Mesothelial cell of epicardium (in vitro differentiated cells): ENCODE data around the gene SC5D. TPM values are rescaled to one million over a fixed set of nuclear protein-coding genes. Genes with fewer than 3 reads are reported as not detected.
A peak's percentile ranks its signal among the peaks of the same experiment; 100 is the strongest.

Experiments
- DNase-seq, 2 experiments: peaks; one replicate each; pipeline ENCODE4 v3.0.0; 2021; ENCODE audit warnings: low spot score in 2 of 2; ENCODE audit not compliant: unreplicated experiment in 2 of 2
- H3K27ac Mint-ChIP-seq: 2 replicates; pipeline ENCODE4 v1.8.0; 2021; ENCODE audit warnings: mixed read lengths
- H3K27me3 Mint-ChIP-seq: 2 replicates; pipeline ENCODE4 v1.8.0; 2021; ENCODE audit warnings: low read depth, mixed read lengths
- H3K36me3 Mint-ChIP-seq: 2 replicates; pipeline ENCODE4 v1.8.0; 2021; ENCODE audit warnings: mixed read lengths
- H3K4me1 Mint-ChIP-seq: 2 replicates; pipeline ENCODE4 v1.8.0; 2021; ENCODE audit warnings: mixed read lengths
- H3K4me3 Mint-ChIP-seq: 2 replicates; pipeline ENCODE4 v1.8.0; 2021; ENCODE audit warnings: mild to moderate bottlenecking, moderate library complexity, mixed read lengths
- H3K9me3 Mint-ChIP-seq: 2 replicates; pipeline ENCODE4 v1.8.0; 2021; ENCODE audit warnings: mixed read lengths
- CTCF ChIP-seq: fragments of 200-600 bp; sonication (generic); IDR thresholded peaks from one replicate; pipeline ENCODE4 v1.5.0; 2021; ENCODE audit warnings: antibody characterized with exemption; ENCODE audit not compliant: unreplicated experiment
- total RNA-seq: library from RNA; stranded (reverse); gene quantifications from 3 replicates; pipeline ENCODE4 v1.2.1, GENCODE V29; 2021

SC5D gene
- total RNA-seq, 1 donor from 2014 or later: 54.1 TPM

- Mint-ChIP-seq H3K4me3 (peak overlapping the region; percentile 89), H3K4me1 (peaks cover 42% of the 10 kb centered on the region), H3K27me3 (no peaks in the 10 kb centered on the region), H3K9me3 (no peaks in the 10 kb centered on the region), H3K36me3 (peaks cover 7% of the 10 kb centered on the region), H3K27ac (peak overlapping the region; percentile 96)
- DNase-seq: no peak
- no peak for TF ChIP-seq CTCF
Observed at GRCh38 chr11:121291896-121292494, 576 bp upstream of the SC5D start.

- no peak for DNase-seq
- H3K4me3 Mint-ChIP-seq: peak overlapping the region; percentile 89
- no peaks in the 10 kb centered on the region for H3K27me3 Mint-ChIP-seq
- H3K9me3 Mint-ChIP-seq: no peaks in the 10 kb centered on the region
- H3K27ac Mint-ChIP-seq: peak overlapping the region; percentile 96
- peaks cover 10% of the 10 kb centered on the region for H3K36me3 Mint-ChIP-seq
- no peak for TF ChIP-seq CTCF
- peaks cover 42% of the 10 kb centered on the region for H3K4me1 Mint-ChIP-seq
Observed at GRCh38 chr11:121293288-121293594, 670 bp downstream of the SC5D start.

GRCh38 chr11:121295246-121296029, 2.9 kb downstream of the SC5D start:
- Mint-ChIP-seq H3K36me3 (peaks cover 10% of the 10 kb centered on the region), H3K27me3 (no peaks in the 10 kb centered on the region), H3K9me3 (no peaks in the 10 kb centered on the region), H3K4me1 (peaks cover 37% of the 10 kb centered on the region), H3K27ac (peak overlapping the region; percentile 54), H3K4me3 (no peak overlapping the region)
- no peak for DNase-seq
- TF ChIP-seq CTCF: no peak

- TF ChIP-seq CTCF: no peak
- Mint-ChIP-seq H3K27ac (no peak overlapping the region), H3K27me3 (no peaks in the 10 kb centered on the region), H3K9me3 (no peaks in the 10 kb centered on the region), H3K4me1 (peaks cover 29% of the 10 kb centered on the region), H3K4me3 (no peak overlapping the region), H3K36me3 (peaks cover 10% of the 10 kb centered on the region)
- no peak for DNase-seq
Observed at GRCh38 chr11:121297872-121298271, 5.3 kb downstream of the SC5D start.

- H3K9me3 Mint-ChIP-seq: no peaks in the 10 kb centered on the region
- no peak overlapping the region for H3K27ac Mint-ChIP-seq
- H3K36me3 Mint-ChIP-seq: peaks cover 14% of the 10 kb centered on the region
- TF ChIP-seq CTCF: no peak
- no peak for DNase-seq
- no peaks in the 10 kb centered on the region for H3K27me3 Mint-ChIP-seq
- H3K4me3 Mint-ChIP-seq: no peak overlapping the region
- peaks cover 26% of the 10 kb centered on the region for H3K4me1 Mint-ChIP-seq
Observed at GRCh38 chr11:121298774-121299173, 6.2 kb downstream of the SC5D start.
